GM19467 (cell line): Measurements from ENCODE around the gene PSKH1.
"Not testable (repeated sequence)": the region's sequence is repeated elsewhere in the genome, so short reads cannot be mapped to it uniquely, and the experiment has no call there.

Experiments used
- ATAC-seq: cut with Tn5 transposase; IDR thresholded peaks from one replicate; pipeline ENCODE4 v1.9.1; 2021; ENCODE audit warnings: mild to moderate bottlenecking, moderate library complexity; ENCODE audit not compliant: unreplicated experiment

The PSKH1 gene

GRCh38 chr16:67957622-67958021 is 64.6 kb downstream of the PSKH1 start:
- ATAC-seq: no peak

- no peak for ATAC-seq
These were observed 66.7 kb downstream of the PSKH1 start for GRCh38 chr16:67959536-67960329.

GRCh38 chr16:67961551-67961957 is 68.5 kb downstream of the PSKH1 start:
- ATAC-seq: no peak

GRCh38 chr16:67962135-67962534 is 69.1 kb downstream of the PSKH1 start:
- no peak for ATAC-seq

GRCh38 chr16:67963292-67963661 is 70.2 kb downstream of the PSKH1 start:
- no peak for ATAC-seq

GRCh38 chr16:67963662-67964321 is 70.7 kb downstream of the PSKH1 start:
- no peak for ATAC-seq

- ATAC-seq: no peak
These were observed 71.5 kb downstream of the PSKH1 start for GRCh38 chr16:67964477-67965131.

GRCh38 chr16:67965668-67966548 is 72.9 kb downstream of the PSKH1 start:
- no peak for ATAC-seq

- ATAC-seq: no peak
These were observed 73.6 kb downstream of the PSKH1 start for GRCh38 chr16:67966549-67967182.

- no peak for ATAC-seq
These were observed 74.3 kb downstream of the PSKH1 start for GRCh38 chr16:67967183-67967957.

- peak; percentile 20 for ATAC-seq
These were observed 74.9 kb downstream of the PSKH1 start for GRCh38 chr16:67967958-67968399.

GRCh38 chr16:67968400-67969253 is 75.6 kb downstream of the PSKH1 start, which contains the start of gene SLC12A4:
TSS of gene SLC12A4 (minus strand) at chr16:67968637. CDS start at chr16:67968553, 84 bp downstream.
- ATAC-seq: peak; percentile 67

GRCh38 chr16:67969254-67970039 is 76.4 kb downstream of the PSKH1 start:
- ATAC-seq: peak; percentile 3

GRCh38 chr16:67971111-67971510 is 78.1 kb downstream of the PSKH1 start:
- no peak for ATAC-seq

- ATAC-seq: not testable (repeated sequence)
These were observed 79.2 kb downstream of the PSKH1 start for GRCh38 chr16:67972285-67972684.

- ATAC-seq: no peak
These were observed 82.5 kb downstream of the PSKH1 start for GRCh38 chr16:67975321-67976105.

- no peak for ATAC-seq
These were observed 83.2 kb downstream of the PSKH1 start for GRCh38 chr16:67976205-67976604.
